ENCODE measurements around the gene PSMB7.

The PSMB7 gene

DNA sequence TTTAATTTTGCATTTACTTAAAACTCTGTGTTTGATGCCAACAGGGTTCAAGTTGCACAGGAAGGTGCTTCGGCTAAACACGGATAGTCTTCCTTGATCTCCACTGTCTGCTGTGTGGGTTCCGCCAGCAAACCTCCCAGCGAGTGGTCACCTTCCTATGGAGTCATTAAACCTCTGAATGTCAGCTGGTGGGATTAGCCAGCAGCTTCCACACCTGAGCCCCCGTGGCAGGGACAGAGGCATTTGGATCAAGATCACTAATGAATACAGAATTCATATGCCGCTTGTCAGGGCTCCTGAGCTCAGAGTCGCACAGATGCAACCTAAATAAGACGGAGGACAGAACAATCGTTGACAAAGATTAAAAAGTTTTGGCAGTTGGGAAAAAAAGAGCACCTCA is 39.5 kb downstream of the PSMB7 start:
- H3K4me3 ChIP-seq (ENCODE audit: control insufficient read depth, low read depth, low read length), result no peak overlapping the region
- TF ChIP-seq, protein P1, sequence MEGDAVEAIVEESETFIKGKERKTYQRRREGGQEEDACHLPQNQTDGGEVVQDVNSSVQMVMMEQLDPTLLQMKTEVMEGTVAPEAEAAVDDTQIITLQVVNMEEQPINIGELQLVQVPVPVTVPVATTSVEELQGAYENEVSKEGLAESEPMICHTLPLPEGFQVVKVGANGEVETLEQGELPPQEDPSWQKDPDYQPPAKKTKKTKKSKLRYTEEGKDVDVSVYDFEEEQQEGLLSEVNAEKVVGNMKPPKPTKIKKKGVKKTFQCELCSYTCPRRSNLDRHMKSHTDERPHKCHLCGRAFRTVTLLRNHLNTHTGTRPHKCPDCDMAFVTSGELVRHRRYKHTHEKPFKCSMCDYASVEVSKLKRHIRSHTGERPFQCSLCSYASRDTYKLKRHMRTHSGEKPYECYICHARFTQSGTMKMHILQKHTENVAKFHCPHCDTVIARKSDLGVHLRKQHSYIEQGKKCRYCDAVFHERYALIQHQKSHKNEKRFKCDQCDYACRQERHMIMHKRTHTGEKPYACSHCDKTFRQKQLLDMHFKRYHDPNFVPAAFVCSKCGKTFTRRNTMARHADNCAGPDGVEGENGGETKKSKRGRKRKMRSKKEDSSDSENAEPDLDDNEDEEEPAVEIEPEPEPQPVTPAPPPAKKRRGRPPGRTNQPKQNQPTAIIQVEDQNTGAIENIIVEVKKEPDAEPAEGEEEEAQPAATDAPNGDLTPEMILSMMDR (conservative IDR thresholded peaks at IDR 0.05; ENCODE audit: control insufficient read depth, insufficient read depth, low read depth, low read length), result no peak
- DNase-seq (ENCODE audit: low read depth), result no peak

DNA sequence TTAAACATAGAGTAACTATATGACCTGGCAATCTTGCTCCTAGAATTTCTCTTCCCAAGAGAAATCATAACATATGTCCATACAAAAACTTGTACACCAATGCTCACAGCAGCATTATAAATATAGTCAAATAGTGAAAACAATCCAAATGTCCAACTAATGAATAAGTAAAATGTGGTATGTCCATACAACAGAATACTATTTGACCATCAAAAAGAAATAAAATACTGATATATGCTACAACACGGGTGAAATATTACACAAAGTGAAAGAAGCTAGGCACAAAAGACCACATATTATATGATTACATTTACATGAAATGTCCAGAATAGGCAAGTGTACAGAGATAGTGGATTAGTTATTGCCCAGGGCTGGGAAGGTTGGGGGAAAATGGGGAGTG is 41.4 kb downstream of the PSMB7 start:
- TF ChIP-seq, protein P1 (conservative IDR thresholded peaks at IDR 0.05; ENCODE audit: control insufficient read depth, insufficient read depth, low read depth, low read length), result no peak

DNA sequence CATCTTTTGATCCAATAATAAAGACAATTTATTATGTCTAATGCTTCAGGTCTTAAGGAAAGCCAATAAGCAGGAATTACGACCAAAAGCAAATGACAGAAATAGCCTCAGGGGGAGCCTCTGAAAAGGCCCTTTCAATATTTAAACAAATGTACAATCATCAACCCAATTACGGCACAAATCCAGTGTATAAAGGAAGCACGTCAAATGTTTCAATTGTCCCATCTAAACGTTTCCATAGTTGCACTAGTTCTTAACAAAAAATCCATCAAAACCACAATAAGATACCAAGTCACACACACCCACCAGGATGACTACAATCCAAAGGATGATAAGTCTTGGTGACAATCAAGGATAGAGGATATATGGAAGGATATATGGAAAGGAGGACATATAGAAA is 41.9 kb downstream of the PSMB7 start:
- no peak for DNase-seq (ENCODE audit: low read depth)
- TF ChIP-seq, protein P1 (conservative IDR thresholded peaks at IDR 0.05; ENCODE audit: control insufficient read depth, insufficient read depth, low read depth, low read length), result no peak
- H3K4me3 ChIP-seq (ENCODE audit: control insufficient read depth, low read depth, low read length), result no peak overlapping the region

More for the DNA sequence above, 41.4 kb downstream of the PSMB7 start:
- no peak for DNase-seq (ENCODE audit: low read depth)
- no peak overlapping the region for H3K4me3 ChIP-seq (ENCODE audit: control insufficient read depth, low read depth, low read length)

DNA sequence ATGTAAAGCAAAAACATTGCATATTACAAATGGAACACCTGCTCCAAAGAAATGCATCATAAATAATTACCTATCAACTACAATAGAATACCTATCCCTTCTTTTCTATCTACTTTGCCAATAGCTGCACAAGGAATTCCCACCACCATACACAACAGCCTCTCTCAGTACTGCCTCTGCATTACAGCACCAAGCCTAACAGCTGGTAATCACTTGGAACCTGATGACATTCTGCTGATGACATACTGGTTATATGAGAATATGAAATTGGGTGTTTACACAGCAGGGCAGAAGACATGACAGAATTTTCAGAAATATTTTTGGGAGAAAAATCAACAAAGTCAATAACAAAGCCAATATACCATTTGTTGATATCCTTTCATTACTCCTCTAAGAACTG is 43.2 kb downstream of the PSMB7 start:
- TF ChIP-seq, protein P1 (conservative IDR thresholded peaks at IDR 0.05; ENCODE audit: control insufficient read depth, insufficient read depth, low read depth, low read length), result no peak
- H3K4me3 ChIP-seq (ENCODE audit: control insufficient read depth, low read depth, low read length), result no peak overlapping the region
- DNase-seq (ENCODE audit: low read depth), result peak; percentile 22

DNA sequence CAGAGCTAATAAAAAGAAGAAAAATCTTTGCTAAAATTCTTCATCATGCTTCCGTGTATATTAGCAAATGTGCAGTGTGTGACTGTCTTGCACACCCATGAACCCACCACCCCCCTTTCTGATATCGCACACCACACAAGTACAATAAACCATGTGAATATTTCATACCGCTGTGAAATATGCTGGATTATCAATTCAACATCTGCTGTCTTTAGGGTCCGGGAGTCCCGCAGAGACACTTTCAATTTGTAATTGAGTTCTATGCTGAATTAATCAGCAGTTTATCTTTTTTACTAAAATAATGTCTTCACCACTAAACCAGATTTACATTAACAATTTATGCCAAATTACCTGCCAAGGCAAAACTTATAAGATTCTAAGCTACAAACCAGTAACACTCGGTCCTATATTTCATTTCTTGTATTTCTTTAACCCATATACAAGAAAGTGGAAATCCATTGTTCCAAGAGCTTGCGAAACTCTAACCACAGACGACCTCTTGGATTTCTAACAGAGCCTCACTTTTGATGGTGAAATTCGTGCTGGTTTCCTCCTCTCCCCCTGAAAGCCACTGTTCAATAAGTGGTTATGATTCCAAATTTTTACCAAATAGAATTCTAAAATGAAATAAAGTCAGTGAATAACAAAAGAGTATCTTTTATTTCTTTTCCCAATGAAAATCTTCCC is 44.2 kb downstream of the PSMB7 start:
- DNase-seq (ENCODE audit: low read depth), result peak; percentile 68

DNA sequence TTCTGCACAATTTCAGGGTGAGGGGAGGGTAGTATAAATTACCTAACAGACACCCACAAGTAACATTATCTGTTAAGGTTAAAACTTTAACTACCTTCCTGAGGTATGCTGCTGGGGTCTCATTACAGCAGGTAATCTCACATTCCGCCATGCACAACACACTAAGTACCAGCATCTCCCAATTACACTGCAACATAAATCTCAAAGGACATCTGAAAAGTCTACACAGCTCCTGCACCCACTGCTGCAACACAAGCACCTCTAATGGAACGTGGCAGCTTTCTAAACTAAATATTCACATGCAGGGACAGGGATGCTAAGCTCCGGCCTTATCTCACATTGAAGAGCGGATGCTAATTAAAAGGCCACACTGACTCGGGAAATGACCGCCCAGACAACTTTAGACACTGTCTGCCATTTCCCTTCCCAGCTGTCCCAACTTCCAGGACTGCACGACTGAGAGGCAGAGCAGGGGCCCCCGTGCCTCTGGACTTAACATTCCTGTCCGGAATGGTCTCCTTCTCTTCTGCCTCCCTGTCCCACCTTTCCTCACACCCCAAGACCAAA is 45.9 kb downstream of the PSMB7 start:
- no peak for DNase-seq (ENCODE audit: low read depth)
- H3K4me3 ChIP-seq (ENCODE audit: control insufficient read depth, low read depth, low read length), result no peak overlapping the region
- TF ChIP-seq, protein P1 (conservative IDR thresholded peaks at IDR 0.05; ENCODE audit: control insufficient read depth, insufficient read depth, low read depth, low read length), result no peak

More for the DNA sequence above, 44.2 kb downstream of the PSMB7 start:
- no peak overlapping the region for H3K4me3 ChIP-seq (ENCODE audit: control insufficient read depth, low read depth, low read length)
- TF ChIP-seq, protein P1 (conservative IDR thresholded peaks at IDR 0.05; ENCODE audit: control insufficient read depth, insufficient read depth, low read depth, low read length), result no peak
